AG09319 (cell line): Measurements from ENCODE around the gene KRT35.

Source experiments
- DNase-seq: peaks from one replicate; pipeline ENCODE4 v3.0.0-alpha.2; 2010; ENCODE audit warnings: low read depth; ENCODE audit errors: extremely low read depth
- TF ChIP-seq, protein P1 (sequence below): IDR thresholded peaks from 2 replicates; pipeline ENCODE4 v1.5.1; 2011; ENCODE audit warnings: low read depth, mild to moderate bottlenecking, inconsistent platforms, low read length, moderate library complexity

KRT35 gene

DNA sequence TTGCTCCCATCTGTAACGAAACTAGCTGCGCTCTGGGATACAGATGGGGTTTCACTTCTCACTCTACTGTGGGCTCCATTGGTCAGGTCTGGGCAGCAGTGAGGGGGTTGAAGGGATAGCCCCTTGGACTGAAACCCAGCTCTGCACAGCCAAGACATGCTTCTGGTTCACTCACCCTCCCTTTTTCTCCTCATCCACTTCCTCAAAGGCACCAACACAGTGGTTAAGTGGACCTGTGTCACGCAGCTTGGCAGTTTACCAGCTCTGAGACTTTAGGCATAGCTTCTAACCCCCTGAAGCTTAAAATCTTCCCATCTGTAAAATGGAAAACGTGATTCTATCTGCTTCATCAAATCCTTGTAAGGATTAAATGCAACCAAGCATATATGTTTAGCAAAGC lies 28.7 kb downstream of the KRT35 start:
- TF ChIP-seq, protein P1, sequence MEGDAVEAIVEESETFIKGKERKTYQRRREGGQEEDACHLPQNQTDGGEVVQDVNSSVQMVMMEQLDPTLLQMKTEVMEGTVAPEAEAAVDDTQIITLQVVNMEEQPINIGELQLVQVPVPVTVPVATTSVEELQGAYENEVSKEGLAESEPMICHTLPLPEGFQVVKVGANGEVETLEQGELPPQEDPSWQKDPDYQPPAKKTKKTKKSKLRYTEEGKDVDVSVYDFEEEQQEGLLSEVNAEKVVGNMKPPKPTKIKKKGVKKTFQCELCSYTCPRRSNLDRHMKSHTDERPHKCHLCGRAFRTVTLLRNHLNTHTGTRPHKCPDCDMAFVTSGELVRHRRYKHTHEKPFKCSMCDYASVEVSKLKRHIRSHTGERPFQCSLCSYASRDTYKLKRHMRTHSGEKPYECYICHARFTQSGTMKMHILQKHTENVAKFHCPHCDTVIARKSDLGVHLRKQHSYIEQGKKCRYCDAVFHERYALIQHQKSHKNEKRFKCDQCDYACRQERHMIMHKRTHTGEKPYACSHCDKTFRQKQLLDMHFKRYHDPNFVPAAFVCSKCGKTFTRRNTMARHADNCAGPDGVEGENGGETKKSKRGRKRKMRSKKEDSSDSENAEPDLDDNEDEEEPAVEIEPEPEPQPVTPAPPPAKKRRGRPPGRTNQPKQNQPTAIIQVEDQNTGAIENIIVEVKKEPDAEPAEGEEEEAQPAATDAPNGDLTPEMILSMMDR, result no peak
- no peak for DNase-seq

DNA sequence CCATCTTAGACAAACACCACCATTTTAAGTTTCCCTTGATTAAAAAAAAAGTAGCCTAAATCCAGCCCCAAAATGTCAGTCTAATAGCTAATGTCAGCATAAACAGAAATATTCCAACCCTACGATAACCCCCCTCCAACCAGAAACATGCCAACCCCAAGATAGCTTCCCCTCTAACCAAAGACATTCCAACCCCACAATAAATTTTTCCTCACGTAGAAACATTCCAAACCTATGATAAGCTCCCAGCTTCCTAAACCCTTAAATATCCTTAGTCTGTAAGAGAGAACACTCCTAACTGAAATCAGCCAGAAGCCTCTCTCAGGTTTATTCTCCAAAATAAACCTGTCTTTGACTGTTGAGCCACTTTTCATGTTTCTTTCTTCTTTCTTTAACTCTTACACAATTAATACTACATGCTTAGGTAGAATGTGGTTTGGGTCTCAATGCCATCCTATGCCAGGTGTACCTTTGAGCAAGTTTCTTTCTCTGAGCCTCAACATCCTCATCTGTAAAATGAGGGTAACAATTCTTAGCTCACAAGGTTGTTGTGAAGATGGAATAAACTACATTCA lies 29.7 kb downstream of the KRT35 start:
- TF ChIP-seq, protein P1, result no peak
- no peak for DNase-seq

DNA sequence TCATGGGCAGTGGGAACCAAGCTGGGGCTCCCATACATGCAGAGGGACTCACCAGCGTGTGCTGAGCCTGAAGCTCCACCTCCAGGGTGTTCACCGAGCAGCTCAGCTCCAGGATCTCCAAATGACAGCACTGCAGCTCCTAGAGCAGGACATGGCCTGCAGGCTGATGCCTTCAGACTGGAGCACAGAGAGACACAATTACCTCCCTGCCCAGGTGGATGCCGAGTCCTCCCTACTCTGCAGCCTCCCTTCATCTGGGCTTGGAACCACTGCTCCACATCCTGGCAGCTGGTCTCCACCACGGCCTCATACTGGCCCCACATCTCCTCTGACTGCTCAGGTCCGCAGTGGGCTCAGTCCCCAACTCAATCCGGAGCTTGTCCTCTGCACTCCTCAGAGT lies 31.9 kb downstream of the KRT35 start:
- DNase-seq, result no peak
- TF ChIP-seq, protein P1, result no peak

DNA sequence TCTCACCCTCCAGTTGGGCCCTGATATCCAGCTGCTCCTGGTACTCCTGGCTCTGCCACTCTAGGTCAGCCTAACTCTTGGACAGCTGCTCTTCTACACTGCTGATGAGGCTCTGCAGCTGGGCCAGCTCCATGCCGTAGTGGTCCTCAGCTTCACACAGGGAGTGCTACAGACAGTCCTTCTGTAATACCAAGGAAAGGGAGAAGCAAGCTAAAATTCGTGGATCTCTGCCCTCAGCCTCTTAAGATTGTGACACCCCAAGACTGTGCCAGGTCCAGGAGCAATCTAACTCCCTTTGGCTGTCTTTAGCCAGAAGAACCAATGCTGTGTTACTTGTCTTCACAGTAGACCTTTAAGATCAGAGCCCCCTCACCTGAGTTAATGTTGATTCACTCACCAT lies 32.4 kb downstream of the KRT35 start:
- no peak for DNase-seq

DNA sequence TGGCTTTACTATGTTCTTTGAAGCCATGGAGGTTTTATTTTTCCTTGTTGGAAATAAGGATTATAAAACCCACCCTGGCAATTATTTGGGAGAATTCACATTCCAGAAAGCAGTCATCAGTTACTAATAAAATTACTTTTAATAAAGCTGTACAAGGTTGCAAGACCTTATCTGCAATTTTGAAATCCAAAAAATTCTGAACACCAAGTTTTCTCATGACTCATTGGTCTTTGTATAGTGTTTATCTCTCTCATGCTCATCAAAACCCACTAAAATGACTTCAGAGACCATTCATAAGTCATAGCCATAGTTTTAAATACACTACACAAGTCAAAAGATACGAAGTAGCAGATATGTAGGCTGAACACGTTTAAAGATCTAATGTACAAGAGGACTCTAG lies 34.1 kb downstream of the KRT35 start:
- TF ChIP-seq, protein P1, result no peak
- no peak for DNase-seq

More for the DNA sequence above, 32.4 kb downstream of the KRT35 start:
- TF ChIP-seq, protein P1, result no peak

DNA sequence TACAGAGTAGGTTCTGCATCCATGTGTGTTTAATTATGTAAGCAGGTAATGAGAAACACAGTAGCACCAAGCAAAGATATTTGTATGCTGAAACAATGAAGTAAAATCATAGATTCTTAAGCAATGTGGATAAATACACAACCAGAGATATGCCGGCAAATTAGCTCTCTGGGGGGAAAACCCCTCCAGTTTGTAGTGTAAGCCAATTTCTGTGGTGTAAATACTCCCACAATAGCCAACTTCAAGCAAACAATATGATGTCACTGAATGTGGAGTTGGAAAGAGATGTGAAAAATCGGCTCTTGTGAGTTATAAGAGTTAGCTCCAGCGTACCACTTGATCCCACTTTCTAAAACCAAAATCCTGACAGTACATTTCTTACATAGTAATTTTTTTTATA lies 36.3 kb downstream of the KRT35 start:
- DNase-seq, result no peak
- TF ChIP-seq, protein P1, result no peak

DNA sequence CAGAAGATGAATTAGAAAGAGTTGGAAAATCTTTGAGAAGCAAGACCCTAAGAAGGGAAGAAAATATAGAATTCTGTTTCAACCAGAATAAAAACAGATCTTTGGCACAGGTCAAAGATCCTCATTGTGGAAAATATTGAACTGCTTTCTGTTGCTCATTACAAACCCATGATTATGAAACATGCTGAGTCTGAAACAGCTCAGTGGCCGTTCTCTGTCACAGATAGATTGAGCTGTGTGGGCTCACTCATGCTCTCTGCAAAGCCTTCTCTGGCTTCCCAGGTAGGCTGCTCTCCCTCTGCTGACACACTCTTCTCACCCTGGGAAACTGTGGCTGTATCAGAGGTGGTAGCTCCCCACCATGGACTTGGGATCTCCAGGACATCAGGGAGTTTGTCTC lies 36.8 kb downstream of the KRT35 start:
- no peak for DNase-seq
- TF ChIP-seq, protein P1, result no peak
